ENCODE measurements around the gene FAM47E. TPM values are rescaled to one million over a fixed set of nuclear protein-coding genes. Genes with fewer than 3 reads are reported as not detected.

FAM47E gene
- total and polyA plus RNA-seq, 2 of the 13 experiments (the other 11 are each of a cell fraction or from before 2014, with no cell fraction given), result 0.33 to 0.66 TPM

GRCh38 chr4:76224171-76224570 is 27.4 kb upstream of the FAM47E start:
- POLR2A ChIA-PET, result no interaction called here
- H3K27ac ChIP-seq (ENCODE audit: extremely low read length, insufficient read depth, low read length), result no peak overlapping the region
- DNase-seq (ENCODE audit: low spot score) (no peak), ATAC-seq (no peak), FAIRE-seq (no peak)
- in situ Hi-C loops (cut with HindIII; ENCODE audit: extremely low pct_ligation_motif_present, low pct_unique_long_range_greater_than_20kb), result no loop called here
- H3K36me3 ChIP-seq (replicated peaks in 1 of 2; ENCODE audit: control insufficient read depth in 1 of 2, insufficient read depth in 2 of 2, low read length in 2 of 2), result no peaks in the 10 kb centered on the region
- H3K9ac ChIP-seq (ENCODE audit: insufficient read depth, low read depth, low read length), result no peak overlapping the region
- no peak overlapping the region for H3K4me2 ChIP-seq (ENCODE audit: low read depth, low read length)
- H3K4me1 ChIP-seq (ENCODE audit: insufficient read depth, low read length), result peaks cover 24% of the 10 kb centered on the region
- no peaks in the 10 kb centered on the region for H4K20me1 ChIP-seq (ENCODE audit: insufficient read depth, low read length)
- H3K4me3 ChIP-seq (replicated peaks in 1 of 3; ENCODE audit: insufficient read depth in 1 of 3, low read depth in 2 of 3, low read length in 3 of 3), result no peak overlapping the region
- no peak overlapping the region for H2AFZ ChIP-seq (ENCODE audit: low read length)
- TF ChIP-seq ATF6 (CRISPR knock-in tag; conservative IDR thresholded peaks at IDR 0.05) (no peak), RERE (CRISPR knock-in tag; IDR thresholded peaks at IDR 0.05; ENCODE audit: low read depth) (no peak)
- no peaks in the 10 kb centered on the region for H3K27me3 ChIP-seq (ENCODE audit: control insufficient read depth in 1 of 2, insufficient read depth in 2 of 2, low read length in 2 of 2)
- no peaks in the 10 kb centered on the region for H3K9me3 ChIP-seq (ENCODE audit: low read length)
- intact Hi-C loops (cut with micrococcal nuclease; ENCODE audit: unreplicated experiment), result no loop called here
- no peaks in the 10 kb centered on the region for H3K79me2 ChIP-seq (ENCODE audit: insufficient read depth, low read length)
- no TSS peak for BruUV-seq (replicated peaks)
- 6% methylated on average over 3 of the region's 3 CpGs for WGBS (ENCODE audit: low lambda C conversion rate)
- CTCF ChIA-PET (ENCODE audit: low intra/inter-chr PET ratio, low total read pairs), result no interaction called here
